Kidney (tissue), 14 donors: Measurements from ENCODE around the gene IZUMO4. TPM values are rescaled to one million over a fixed set of nuclear protein-coding genes. Genes with fewer than 3 reads are reported as not detected.
"Not testable (repeated sequence)": the region's sequence is repeated elsewhere in the genome, so short reads cannot be mapped to it uniquely, and the experiment has no call there.

Experiments
- DNase-seq, 5 donors: peaks; one replicate each; pipeline ENCODE4 v3.0.0-alpha.2; 2013 to 2020
- FAIRE-seq: peaks from 2 replicates; lab custom pipeline; 2012; peaks lifted over from hg19 to GRCh38; lab: Jason Lieb, UNC
- H3K27ac ChIP-seq, 2 donors: one replicate each; pipeline ENCODE4 v1.7.0; 2013; ENCODE audit warnings: low read depth in 2 of 2, low read length in 2 of 2, inconsistent platforms in 1 of 2
- H3K27me3 ChIP-seq: one replicate; pipeline ENCODE4 v1.7.1; 2013; ENCODE audit warnings: low read length, inconsistent platforms; ENCODE audit not compliant: control insufficient read depth, insufficient read depth
- H3K36me3 ChIP-seq, 3 donors: one replicate each; pipeline versions ENCODE4 v1.7.0 to v1.7.1; 2013; ENCODE audit warnings: low read length in 3 of 3, control low read depth in 1 of 3, inconsistent platforms in 1 of 3; ENCODE audit not compliant: insufficient read depth in 3 of 3, control insufficient read depth in 2 of 3
- H3K4me1 ChIP-seq, 3 donors: one replicate each; pipeline versions ENCODE4 v1.7.0 to v1.7.1; 2013; ENCODE audit warnings: low read length in 3 of 3, inconsistent platforms in 1 of 3, low read depth in 1 of 3; ENCODE audit not compliant: control insufficient read depth in 2 of 3, insufficient read depth in 2 of 3
- H3K4me3 ChIP-seq, 3 donors: one replicate each; pipeline versions ENCODE4 v1.7.0 to v1.8.1; 2013; ENCODE audit warnings: low read length in 3 of 3, control low read depth in 1 of 3, inconsistent platforms in 1 of 3
- H3K9ac ChIP-seq, 3 donors: one replicate each; pipeline versions ENCODE4 v1.7.0 to v1.7.1; 2013; ENCODE audit warnings: low read length in 3 of 3, control low read depth in 1 of 3, inconsistent platforms in 1 of 3
- H3K9me3 ChIP-seq, 3 donors: one replicate each; pipeline versions ENCODE4 v1.7.0 to v1.7.1; 2013; ENCODE audit warnings: low read length in 3 of 3, control low read depth in 1 of 3, inconsistent platforms in 1 of 3; ENCODE audit not compliant: control insufficient read depth in 2 of 3, insufficient read depth in 1 of 3
- CTCF ChIP-seq: IDR thresholded peaks from 3 replicates; pipeline ENCODE4 v1.5.1; 2012; ENCODE audit warnings: mild to moderate bottlenecking, moderate library complexity, borderline replicate concordance; ENCODE audit not compliant: insufficient read depth; ENCODE audit errors: extremely low read depth
- intact Hi-C: fragments of 100-400 bp; cut with DNase I; formaldehyde crosslinking; loops from one replicate; pipeline ENCODE4 v1.11.1; 2022
- polyA plus RNA-seq: library from polyadenylated mRNA; stranded (reverse); fragments of 350-450 nt; fragmentation: Illumina TruSeq; extraction: RNeasy Lipid Tissue Mini Kit (QIAGEN cat#74804); gene quantifications from one replicate; pipeline ENCODE4 v1.2.3, GENCODE V29; 2014; ENCODE audit warnings: low read depth, low replicate concordance; ENCODE audit not compliant: insufficient read depth
- total RNA-seq: library from RNA; stranded (reverse); fragmentation: NEBNext Ultra II Directional; extraction: Animal tissue kit (Norgen Biotek cat#: 25700); gene quantifications from one replicate; pipeline ENCODE4 v1.2.1, GENCODE V29; 2021
- donor health status: control.
- donor health status: control.
- donor health status: control.
- donor health status: control.
- donor health status: control.
- donor health status: DM: yes; HTN: yes; CAD: no.
- donor health status: Normal renal cell carcinoma (clear cell type).

The IZUMO4 gene
- total and polyA plus RNA-seq, 2 donors from 2014 or later = 4.3 to 8.9 TPM

- no peaks in the 10 kb centered on the region for H3K27me3 ChIP-seq
- peaks cover 0 to 2% (median 0%) of the 10 kb centered on the region in 3 donors for H3K36me3 ChIP-seq
- intact Hi-C loops = no loop called here
- peaks cover 0 to 4% (median 0%) of the 10 kb centered on the region in 3 donors for H3K4me1 ChIP-seq
- H3K9me3 ChIP-seq = no peaks in the 10 kb centered on the region
- DNase-seq (peak in 4 of 5 donors; percentile 40 to 88 (median 52)), FAIRE-seq (no peak)
- TF ChIP-seq CTCF = no peak
- no peak overlapping the region for H3K4me3 ChIP-seq
- H3K27ac ChIP-seq = peak overlapping the region in 1 of 2 donors; percentile 17
- H3K9ac ChIP-seq = no peak overlapping the region
These were observed 11.6 kb upstream of the IZUMO4 start for GRCh38 chr19:2084993-2085720.

- H3K36me3 ChIP-seq, H3K9ac ChIP-seq, DNase-seq, H3K4me1 ChIP-seq, intact Hi-C loops, H3K27ac ChIP-seq, H3K27me3 ChIP-seq, H3K4me3 ChIP-seq, H3K9me3 ChIP-seq, FAIRE-seq: not testable (repeated sequence)
These were observed 9.8 kb upstream of the IZUMO4 start for GRCh38 chr19:2086695-2087620.

GRCh38 chr19:2087621-2088100, 9.1 kb upstream of the IZUMO4 start:
- no peak for TF ChIP-seq CTCF
- H3K36me3 ChIP-seq = no peaks in the 10 kb centered on the region
- FAIRE-seq (no peak), DNase-seq (no peak)
- H3K4me3 ChIP-seq = no peak overlapping the region
- intact Hi-C loops = no loop called here
- H3K9me3 ChIP-seq = no peaks in the 10 kb centered on the region
- H3K4me1 ChIP-seq = peaks cover 0 to 7% (median 0%) of the 10 kb centered on the region in 3 donors
- H3K27me3 ChIP-seq = no peaks in the 10 kb centered on the region
- H3K27ac ChIP-seq = no peak overlapping the region
- H3K9ac ChIP-seq = no peak overlapping the region
